PFSK-1 (cell line): ENCODE data around the gene TMEM119.

Experiments used
- FOXP2 ChIP-seq: optimal IDR thresholded peaks from 2 replicates; pipeline ENCODE3; 2011; ENCODE audit warnings: borderline replicate concordance, control low read depth, inconsistent platforms; ENCODE audit not compliant: insufficient read depth; ENCODE audit errors: extremely low read length, extremely low read depth
- POLR2AphosphoS5 ChIP-seq: IDR thresholded peaks from 2 replicates; pipeline ENCODE4 v1.6.1; 2012; ENCODE audit warnings: low read depth, mild to moderate bottlenecking, control low read depth, low read length, moderate library complexity
- SIN3A ChIP-seq: IDR thresholded peaks from 2 replicates; pipeline ENCODE4 v1.6.1; 2012; ENCODE audit warnings: mild to moderate bottlenecking, low read length, moderate library complexity, borderline replicate concordance; ENCODE audit not compliant: insufficient read depth
- TAF1 ChIP-seq: IDR thresholded peaks from 2 replicates; pipeline ENCODE4 v1.6.1; 2012; ENCODE audit warnings: low read length, control low read depth, borderline replicate concordance; ENCODE audit not compliant: insufficient read depth
- TF ChIP-seq, protein P1 (sequence below), 2 experiments: IDR thresholded peaks; 2 replicates each; pipeline versions ENCODE4 v1.6.1 to v1.8.0; 2011 to 2012; ENCODE audit warnings: low read depth in 2 of 2, low read length in 2 of 2, control low read depth in 1 of 2, inconsistent platforms in 1 of 2, mild to moderate bottlenecking in 1 of 2, moderate library complexity in 1 of 2; ENCODE audit not compliant: insufficient read depth in 1 of 2

TMEM119 gene

DNA sequence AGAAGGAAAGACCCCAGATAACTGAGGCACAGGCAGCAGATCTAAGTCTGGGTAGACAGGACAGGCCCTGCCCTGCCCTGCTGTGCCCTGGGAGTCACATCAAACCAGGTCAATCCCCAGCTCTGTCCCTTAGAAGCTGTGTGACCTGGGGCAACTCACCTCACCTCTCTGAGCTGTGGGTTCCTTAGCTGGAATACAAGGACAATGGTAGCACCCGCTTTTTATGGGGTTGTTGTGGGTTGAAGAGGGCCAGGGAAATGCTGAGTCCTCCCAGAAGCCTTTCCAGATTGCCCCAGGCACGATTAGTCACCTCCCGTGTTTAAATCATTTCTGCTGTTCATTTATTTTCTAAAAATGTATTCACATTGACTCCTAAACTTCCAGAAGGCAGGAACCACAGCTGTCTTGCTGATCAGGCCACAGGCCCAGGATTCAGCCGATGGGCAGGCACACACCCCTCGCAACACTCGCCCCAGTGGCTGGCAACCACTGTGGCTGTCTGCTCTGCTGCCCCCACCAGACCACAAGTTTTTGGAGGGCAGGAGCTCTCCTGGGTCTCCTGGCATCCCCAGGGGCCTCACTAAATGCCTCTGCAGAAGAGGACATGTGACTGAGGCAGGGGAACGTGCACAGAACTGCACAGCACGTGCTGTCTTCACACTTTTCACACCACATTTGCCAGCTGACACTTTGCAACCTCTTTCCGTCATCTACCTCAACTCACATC, 32.8 kb upstream of the TMEM119 start:
- TF ChIP-seq TAF1: no peak
- TF ChIP-seq, protein P1, sequence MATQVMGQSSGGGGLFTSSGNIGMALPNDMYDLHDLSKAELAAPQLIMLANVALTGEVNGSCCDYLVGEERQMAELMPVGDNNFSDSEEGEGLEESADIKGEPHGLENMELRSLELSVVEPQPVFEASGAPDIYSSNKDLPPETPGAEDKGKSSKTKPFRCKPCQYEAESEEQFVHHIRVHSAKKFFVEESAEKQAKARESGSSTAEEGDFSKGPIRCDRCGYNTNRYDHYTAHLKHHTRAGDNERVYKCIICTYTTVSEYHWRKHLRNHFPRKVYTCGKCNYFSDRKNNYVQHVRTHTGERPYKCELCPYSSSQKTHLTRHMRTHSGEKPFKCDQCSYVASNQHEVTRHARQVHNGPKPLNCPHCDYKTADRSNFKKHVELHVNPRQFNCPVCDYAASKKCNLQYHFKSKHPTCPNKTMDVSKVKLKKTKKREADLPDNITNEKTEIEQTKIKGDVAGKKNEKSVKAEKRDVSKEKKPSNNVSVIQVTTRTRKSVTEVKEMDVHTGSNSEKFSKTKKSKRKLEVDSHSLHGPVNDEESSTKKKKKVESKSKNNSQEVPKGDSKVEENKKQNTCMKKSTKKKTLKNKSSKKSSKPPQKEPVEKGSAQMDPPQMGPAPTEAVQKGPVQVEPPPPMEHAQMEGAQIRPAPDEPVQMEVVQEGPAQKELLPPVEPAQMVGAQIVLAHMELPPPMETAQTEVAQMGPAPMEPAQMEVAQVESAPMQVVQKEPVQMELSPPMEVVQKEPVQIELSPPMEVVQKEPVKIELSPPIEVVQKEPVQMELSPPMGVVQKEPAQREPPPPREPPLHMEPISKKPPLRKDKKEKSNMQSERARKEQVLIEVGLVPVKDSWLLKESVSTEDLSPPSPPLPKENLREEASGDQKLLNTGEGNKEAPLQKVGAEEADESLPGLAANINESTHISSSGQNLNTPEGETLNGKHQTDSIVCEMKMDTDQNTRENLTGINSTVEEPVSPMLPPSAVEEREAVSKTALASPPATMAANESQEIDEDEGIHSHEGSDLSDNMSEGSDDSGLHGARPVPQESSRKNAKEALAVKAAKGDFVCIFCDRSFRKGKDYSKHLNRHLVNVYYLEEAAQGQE (IDR thresholded peaks at IDR 0.05; ENCODE audit: insufficient read depth in 1 of 2, low read depth in 2 of 2, low read length in 2 of 2): no peak
- TF ChIP-seq SIN3A: no peak
- no peak for TF ChIP-seq POLR2AphosphoS5
- no peak for TF ChIP-seq FOXP2

DNA sequence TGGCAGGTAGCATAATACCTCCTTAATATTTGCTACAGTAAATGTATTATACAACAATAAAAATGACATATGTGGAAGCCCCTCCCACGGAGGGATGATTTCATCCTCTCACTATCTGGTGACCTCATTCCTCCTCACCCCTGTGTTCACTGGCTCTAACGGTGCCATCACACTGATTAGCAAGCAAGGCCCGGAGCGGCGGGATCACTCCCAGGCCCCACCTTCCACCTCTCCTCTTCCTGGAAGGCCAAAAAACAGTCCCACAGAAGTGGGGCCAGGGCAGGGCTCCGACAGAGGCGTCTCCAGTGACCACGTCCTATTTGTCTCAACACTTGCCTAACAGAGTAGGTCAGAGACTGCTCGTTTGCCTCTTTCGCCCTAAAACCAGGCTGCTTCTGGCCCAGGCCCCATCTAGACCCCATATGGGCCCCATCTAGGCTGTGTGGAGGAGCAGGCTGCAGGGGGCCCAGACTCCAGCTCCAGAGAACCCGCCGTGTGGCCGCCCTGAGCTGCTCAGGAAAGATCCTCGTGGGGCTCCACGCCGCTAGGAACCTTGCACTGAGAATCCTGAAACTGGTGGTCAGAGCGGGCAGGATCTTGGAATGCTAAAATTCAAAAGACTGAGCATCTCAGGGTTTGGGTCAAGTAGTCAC, 32.1 kb upstream of the TMEM119 start:
- TF ChIP-seq SIN3A: no peak
- TF ChIP-seq FOXP2: no peak
- no peak for TF ChIP-seq POLR2AphosphoS5
- no peak for TF ChIP-seq TAF1
- TF ChIP-seq, protein P1 (IDR thresholded peaks at IDR 0.05; ENCODE audit: insufficient read depth in 1 of 2, low read depth in 2 of 2, low read length in 2 of 2): no peak

GRCh38 chr12:108629151-108629550, 31.3 kb upstream of the TMEM119 start:
- no peak for TF ChIP-seq FOXP2
- TF ChIP-seq TAF1: no peak
- TF ChIP-seq, protein P1 (IDR thresholded peaks at IDR 0.05; ENCODE audit: insufficient read depth in 1 of 2, low read depth in 2 of 2, low read length in 2 of 2): no peak
- no peak for TF ChIP-seq SIN3A
- TF ChIP-seq POLR2AphosphoS5: no peak

DNA sequence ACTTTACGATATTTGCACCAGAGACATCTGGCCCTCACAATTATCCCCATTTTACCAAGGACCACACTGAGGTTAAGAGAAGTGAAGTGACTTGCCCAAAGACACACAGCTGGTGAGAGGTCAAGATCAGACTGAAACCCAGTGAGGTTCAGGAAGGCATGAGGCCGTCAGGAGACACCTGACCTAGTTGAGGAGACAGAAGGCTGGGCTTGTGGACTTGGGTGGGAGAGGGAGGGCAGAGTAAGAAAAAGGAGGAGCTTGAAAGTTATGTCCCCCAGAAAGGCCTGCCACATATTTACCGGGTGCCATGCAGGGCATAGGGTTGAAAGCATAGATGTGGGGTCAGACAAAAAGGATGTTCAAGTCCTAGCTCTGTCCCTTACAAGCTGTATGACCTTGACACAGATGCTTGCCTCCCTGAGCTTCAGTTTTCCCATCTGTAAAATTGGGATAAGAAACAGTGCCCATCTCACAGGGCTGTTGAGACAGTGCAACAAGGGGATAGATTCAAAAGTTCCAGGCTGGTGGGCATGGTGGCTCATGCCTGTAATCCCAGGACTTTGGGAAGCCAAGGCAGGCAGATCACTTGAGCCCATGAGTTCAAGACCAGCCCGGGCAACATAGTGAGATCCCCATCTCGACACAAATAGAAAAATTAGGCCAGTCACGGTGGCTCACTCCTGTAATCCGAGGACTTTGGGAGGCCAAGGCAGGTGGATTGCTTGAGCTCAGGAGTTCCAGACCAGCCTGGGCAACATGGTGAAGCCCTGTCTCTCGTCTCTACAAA, 29.4 kb upstream of the TMEM119 start:
- TF ChIP-seq SIN3A: no peak
- no peak for TF ChIP-seq TAF1
- TF ChIP-seq POLR2AphosphoS5: no peak
- no peak for TF ChIP-seq FOXP2
- TF ChIP-seq, protein P1 (IDR thresholded peaks at IDR 0.05; ENCODE audit: insufficient read depth in 1 of 2, low read depth in 2 of 2, low read length in 2 of 2): no peak
